Measurements from ENCODE around the gene SPRED3.
"Not testable (repeated sequence)": the region's sequence is repeated elsewhere in the genome, so short reads cannot be mapped to it uniquely, and the experiment has no call there.

Gene SPRED3

GRCh38 chr19:38417544-38418506 is 29.3 kb downstream of the SPRED3 start:
- no peak for DNase-seq (ENCODE audit: low spot score)

- no peak for DNase-seq (ENCODE audit: low spot score)
Observed at GRCh38 chr19:38420935-38421334, 32.4 kb downstream of the SPRED3 start.

- DNase-seq (ENCODE audit: low spot score): no peak
Observed at GRCh38 chr19:38421856-38422255, 33.4 kb downstream of the SPRED3 start.

GRCh38 chr19:38422438-38422837 is 33.9 kb downstream of the SPRED3 start:
- DNase-seq (ENCODE audit: low spot score): no peak

GRCh38 chr19:38424272-38424671 is 35.8 kb downstream of the SPRED3 start:
- DNase-seq (ENCODE audit: low spot score): no peak

- DNase-seq (ENCODE audit: low spot score): no peak
Observed at GRCh38 chr19:38425222-38425809, 36.8 kb downstream of the SPRED3 start.

GRCh38 chr19:38425810-38426466 is 37.4 kb downstream of the SPRED3 start, which contains the start of gene RASGRP4:
TSS of gene RASGRP4 (minus strand) at chr19:38426219. CDS start at chr19:38426091, 128 bp downstream.
- no peak for DNase-seq (ENCODE audit: low spot score)

GRCh38 chr19:38427035-38427677 is 38.7 kb downstream of the SPRED3 start:
- DNase-seq (ENCODE audit: low spot score): not testable (repeated sequence)

GRCh38 chr19:38429055-38429810 is 40.7 kb downstream of the SPRED3 start:
- DNase-seq (ENCODE audit: low spot score): no peak

GRCh38 chr19:38429811-38430156 is 41.3 kb downstream of the SPRED3 start:
- no peak for DNase-seq (ENCODE audit: low spot score)

- no peak for DNase-seq (ENCODE audit: low spot score)
Observed at GRCh38 chr19:38430931-38431330, 42.4 kb downstream of the SPRED3 start.

- no peak for DNase-seq (ENCODE audit: low spot score)
Observed at GRCh38 chr19:38433268-38433733, 44.8 kb downstream of the SPRED3 start, which contains the start of gene RYR1. TSS of gene RYR1 (plus strand) at chr19:38433691. CDS start at chr19:38433830, 139 bp downstream.

GRCh38 chr19:38434549-38435051 is 46.1 kb downstream of the SPRED3 start:
- DNase-seq (ENCODE audit: low spot score): no peak

GRCh38 chr19:38437295-38437694 is 48.8 kb downstream of the SPRED3 start:
- DNase-seq (ENCODE audit: low spot score): no peak

- DNase-seq (ENCODE audit: low spot score): no peak
Observed at GRCh38 chr19:38437917-38438316, 49.4 kb downstream of the SPRED3 start.

- DNase-seq (ENCODE audit: low spot score): no peak
Observed at GRCh38 chr19:38440592-38440991, 52.1 kb downstream of the SPRED3 start.

GRCh38 chr19:38441657-38442348 is 53.3 kb downstream of the SPRED3 start:
- DNase-seq (ENCODE audit: low spot score): peak; percentile 20

- no peak for DNase-seq (ENCODE audit: low spot score)
Observed at GRCh38 chr19:38442736-38443135, 54.2 kb downstream of the SPRED3 start.

- no peak for DNase-seq (ENCODE audit: low spot score)
Observed at GRCh38 chr19:38443458-38443999, 55.0 kb downstream of the SPRED3 start.

GRCh38 chr19:38444026-38444425 is 55.5 kb downstream of the SPRED3 start:
- DNase-seq (ENCODE audit: low spot score): no peak
